CD4-positive, CD25-positive, alpha-beta regulatory T cell (primary cell): Measurements from ENCODE around the gene IGFALS. TPM values are rescaled to one million over a fixed set of nuclear protein-coding genes. Genes with fewer than 3 reads are reported as not detected.

Source experiments
- ATAC-seq, 2 donors: fragments of 150-1000 bp; cut with Tn5 transposase; one replicate each; pipeline ENCODE4 v1.10.0; 2021; ENCODE audit warnings: low read depth in 2 of 2, moderate number of reproducible peaks in 2 of 2, moderate library complexity in 1 of 2
- DNase-seq, 3 donors: peaks; one replicate each; pipeline versions ENCODE4 v3.0.0 to v3.0.0-alpha.2; 2012 to 2022; ENCODE audit warnings: mixed read lengths in 1 of 3
- H3K27ac ChIP-seq: one replicate; pipeline ENCODE4 v1.7.0; 2013; ENCODE audit warnings: mild to moderate bottlenecking, low read length; ENCODE audit not compliant: insufficient read depth, poor library complexity, severe bottlenecking
- H3K27me3 ChIP-seq: one replicate; pipeline ENCODE4 v1.7.0; 2013; ENCODE audit warnings: low read length; ENCODE audit not compliant: control insufficient read depth, insufficient read depth
- H3K36me3 ChIP-seq: one replicate; pipeline ENCODE4 v1.7.0; 2013; ENCODE audit warnings: mild to moderate bottlenecking, low read length, moderate library complexity; ENCODE audit not compliant: control insufficient read depth, insufficient read depth
- H3K4me1 ChIP-seq: 2 replicates; pipeline ENCODE4 v1.7.0; 2013; ENCODE audit warnings: mild to moderate bottlenecking, low read length; ENCODE audit not compliant: insufficient read depth, control insufficient read depth, poor library complexity, severe bottlenecking
- H3K4me3 ChIP-seq: one replicate; pipeline ENCODE4 v1.7.0; 2013; ENCODE audit warnings: low read depth, mild to moderate bottlenecking, low read length, moderate library complexity
- H3K9me3 ChIP-seq, 2 experiments: 1 replicate in 1 of 2; 2 replicates in 1 of 2; pipeline ENCODE4 v1.7.0; 2013; ENCODE audit warnings: low read length in 2 of 2, mild to moderate bottlenecking in 1 of 2, moderate library complexity in 1 of 2; ENCODE audit not compliant: control insufficient read depth in 2 of 2
- H3K27ac Mint-ChIP-seq, 3 donors: one replicate each; pipeline ENCODE4 v1.8.0; 2020 to 2022; ENCODE audit warnings: mild to moderate bottlenecking in 3 of 3, mixed read lengths in 3 of 3, moderate library complexity in 2 of 3
- H3K27me3 Mint-ChIP-seq: one replicate; pipeline ENCODE4 v1.8.0; 2022; ENCODE audit warnings: mild to moderate bottlenecking, mixed read lengths
- H3K36me3 Mint-ChIP-seq: one replicate; pipeline ENCODE4 v1.8.0; 2020; ENCODE audit warnings: mixed read lengths
- H3K4me1 Mint-ChIP-seq, 4 donors: one replicate each; pipeline ENCODE4 v1.8.0; 2020 to 2022; ENCODE audit warnings: mixed read lengths in 4 of 4, mild to moderate bottlenecking in 1 of 4
- H3K4me3 Mint-ChIP-seq, 4 donors: one replicate each; pipeline ENCODE4 v1.8.0; 2020 to 2022; ENCODE audit warnings: mild to moderate bottlenecking in 4 of 4, mixed read lengths in 4 of 4, moderate library complexity in 3 of 4
- H3K9me3 Mint-ChIP-seq, 7 donors: one replicate each; pipeline ENCODE4 v1.8.0; 2020 to 2022; ENCODE audit warnings: mixed read lengths in 7 of 7, mild to moderate bottlenecking in 3 of 7, moderate library complexity in 2 of 7
- polyA plus RNA-seq, 4 donors: library from polyadenylated mRNA; unstranded; fragments of 300-500 nt; fragmentation: Illumina TruSeq; gene quantifications; one replicate each; pipeline ENCODE4 v1.2.3, GENCODE V29; 2021
- total RNA-seq: library from RNA; stranded (reverse); gene quantifications from one replicate; pipeline ENCODE4 v1.2.3, GENCODE V29; 2022

Gene IGFALS
- total RNA-seq = 0.84 TPM
- polyA plus RNA-seq = under 1 TPM in 1 of 4 donors, not detected in 3; 0.24 TPM

DNA sequence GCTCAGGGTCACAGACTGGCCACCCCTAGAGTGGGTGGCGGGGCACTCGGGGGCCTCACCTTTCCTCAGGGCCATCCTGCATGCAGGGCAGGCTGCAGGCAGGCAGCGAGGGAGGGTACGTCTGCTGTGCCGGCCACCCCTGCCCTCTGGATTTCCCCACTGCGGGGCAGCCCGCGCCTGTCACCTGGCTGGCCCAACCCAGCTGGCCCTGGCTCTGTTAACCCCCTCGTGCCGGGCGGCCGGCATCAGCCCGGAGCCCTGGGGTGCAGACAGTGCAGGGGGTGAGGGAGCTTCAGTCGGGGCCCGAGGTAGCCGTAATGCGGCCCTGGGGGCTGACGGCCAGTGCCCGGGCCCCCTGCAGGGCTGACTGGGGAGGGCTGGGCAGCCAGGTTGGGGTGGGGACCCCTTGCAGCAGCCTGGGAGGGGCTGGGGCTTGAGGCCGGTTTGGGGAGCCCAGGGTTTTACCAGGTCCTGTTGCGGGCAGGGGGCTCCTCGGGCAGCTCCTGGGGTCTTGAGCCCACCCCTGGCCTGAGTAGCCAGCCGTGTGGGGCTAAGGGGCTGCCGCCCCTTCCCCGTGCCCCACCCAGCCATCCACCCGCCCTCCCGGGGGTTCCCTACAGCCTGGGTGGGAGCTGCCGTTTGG, at the start of gene IGFALS:
IGFALS (minus strand) TSS at position 128 of the 643 bp plus-strand sequence; CDS start at position 75, 53 bp downstream.
- Histone ChIP-seq H3K27ac (no peak within 1 kb of the TSS), H3K36me3 (peaks cover 3% of the 10 kb centered on the region), H3K9me3 (peaks cover 0 to 7% of the 10 kb centered on the region in 2 experiments), H3K4me3 (no peak within 1 kb of the TSS), H3K27me3 (no peaks in the 10 kb centered on the region), H3K4me1 (no peaks in the 10 kb centered on the region)
- Mint-ChIP-seq H3K4me1 (peaks cover 0 to 4% (median under 1%) of the 10 kb centered on the region in 4 donors), H3K9me3 (peaks cover 0 to 6% (median 0%) of the 10 kb centered on the region in 7 donors), H3K27ac (no peak within 1 kb of the TSS), H3K36me3 (peaks cover 4% of the 10 kb centered on the region), H3K27me3 (no peaks in the 10 kb centered on the region), H3K4me3 (no peak within 1 kb of the TSS)
- ATAC-seq (no peak), DNase-seq (no peak)

DNA sequence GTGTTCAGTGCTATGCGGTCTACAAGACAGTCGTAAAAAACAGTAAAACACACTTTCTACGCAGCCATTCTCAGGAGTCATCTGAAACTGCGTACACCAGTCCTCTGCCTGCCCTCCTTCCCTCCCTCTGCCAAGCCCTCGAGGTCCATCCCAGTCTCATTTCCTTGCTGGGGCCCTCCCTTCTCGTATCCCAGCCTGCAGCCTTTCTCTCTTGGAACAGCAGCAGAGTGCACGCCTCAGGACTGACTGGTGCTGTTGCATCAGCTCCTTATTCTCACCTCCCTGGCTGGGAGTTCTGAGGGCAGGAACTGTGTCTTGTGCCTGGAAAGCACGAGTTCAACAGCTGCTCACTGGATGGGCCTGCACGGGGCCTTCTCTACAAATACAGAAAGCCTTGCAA, 46.0 kb upstream of the IGFALS start:
- Histone ChIP-seq H3K36me3 (no peaks in the 10 kb centered on the region), H3K4me3 (no peak overlapping the region), H3K27ac (no peak overlapping the region), H3K9me3 (no peaks in the 10 kb centered on the region), H3K27me3 (no peaks in the 10 kb centered on the region), H3K4me1 (no peaks in the 10 kb centered on the region)
- Mint-ChIP-seq H3K9me3 (no peaks in the 10 kb centered on the region), H3K4me1 (no peaks in the 10 kb centered on the region), H3K36me3 (no peaks in the 10 kb centered on the region), H3K27me3 (no peaks in the 10 kb centered on the region), H3K4me3 (no peak overlapping the region), H3K27ac (no peak overlapping the region)
- no peak for ATAC-seq
- DNase-seq = no peak

DNA sequence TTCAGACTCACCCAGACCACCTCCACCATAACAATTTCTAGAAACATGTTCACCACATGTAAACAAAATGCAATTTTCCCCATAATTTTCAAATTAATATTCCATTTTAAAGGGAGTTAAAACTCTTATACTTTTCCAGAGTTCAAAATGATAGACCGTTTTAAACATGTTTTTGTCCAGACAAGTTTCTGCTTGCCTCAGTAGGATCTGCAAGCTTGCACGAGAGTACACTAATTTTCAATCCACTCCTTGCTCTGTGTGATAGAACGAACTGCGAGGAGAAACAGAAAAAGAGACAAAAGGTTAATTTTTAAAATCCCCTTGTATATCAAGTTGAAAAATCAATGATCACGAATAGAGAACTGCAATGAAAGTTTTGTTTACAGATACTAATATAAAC, 40.6 kb upstream of the IGFALS start:
- H3K4me1 ChIP-seq = peaks cover 5% of the 10 kb centered on the region
- H3K4me3 ChIP-seq = no peak overlapping the region
- no peaks in the 10 kb centered on the region for H3K27me3 Mint-ChIP-seq
- no peaks in the 10 kb centered on the region for H3K27me3 ChIP-seq
- H3K9me3 Mint-ChIP-seq = no peaks in the 10 kb centered on the region
- H3K27ac ChIP-seq = no peak overlapping the region
- H3K4me3 Mint-ChIP-seq = no peak overlapping the region
- H3K4me1 Mint-ChIP-seq = peaks cover 5 to 17% (median 6%) of the 10 kb centered on the region in 4 donors
- peaks cover 6% of the 10 kb centered on the region for H3K36me3 Mint-ChIP-seq
- no peaks in the 10 kb centered on the region for H3K9me3 ChIP-seq
- no peak for ATAC-seq
- no peak for DNase-seq
- no peaks in the 10 kb centered on the region for H3K36me3 ChIP-seq
- H3K27ac Mint-ChIP-seq = no peak overlapping the region

DNA sequence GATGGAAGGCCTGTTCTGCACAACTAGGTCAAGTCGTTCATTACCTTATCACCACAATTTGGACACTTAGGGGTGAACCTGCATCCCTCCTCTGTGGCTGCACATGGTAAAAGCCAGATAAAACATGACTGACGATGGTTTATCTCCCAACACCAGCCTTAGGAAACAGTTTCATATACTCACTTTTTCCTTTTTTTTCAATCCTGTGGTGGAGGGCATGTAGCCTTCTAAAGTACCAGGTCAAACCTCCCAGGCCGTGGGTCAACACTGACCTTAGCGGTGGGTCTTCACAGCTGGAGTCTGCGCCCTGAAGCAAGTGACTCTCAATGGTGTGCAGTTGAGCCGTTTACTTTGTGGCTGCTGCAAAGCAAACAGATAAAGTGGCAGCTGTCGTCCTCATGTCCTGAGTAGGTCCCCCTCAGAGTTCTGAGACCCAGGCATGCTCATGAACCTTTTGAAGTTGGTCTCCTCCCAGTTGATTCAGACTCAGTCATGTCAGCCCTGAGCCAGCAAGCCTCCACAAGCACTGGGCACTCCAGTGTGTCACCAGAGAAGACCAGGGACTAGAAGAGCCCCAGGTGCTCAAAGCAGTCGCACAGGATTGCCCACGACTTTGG, 39.4 kb upstream of the IGFALS start:
- H3K36me3 ChIP-seq = no peaks in the 10 kb centered on the region
- peaks cover 10 to 27% (median 15%) of the 10 kb centered on the region in 4 donors for H3K4me1 Mint-ChIP-seq
- H3K9me3 ChIP-seq = no peaks in the 10 kb centered on the region
- no peaks in the 10 kb centered on the region for H3K27me3 ChIP-seq
- DNase-seq (no peak), ATAC-seq (no peak)
- H3K4me3 ChIP-seq = no peak overlapping the region
- no peak overlapping the region for H3K27ac Mint-ChIP-seq
- H3K27me3 Mint-ChIP-seq = no peaks in the 10 kb centered on the region
- peaks cover 14% of the 10 kb centered on the region for H3K4me1 ChIP-seq
- H3K9me3 Mint-ChIP-seq = no peaks in the 10 kb centered on the region
- peaks cover 6% of the 10 kb centered on the region for H3K36me3 Mint-ChIP-seq
- H3K4me3 Mint-ChIP-seq = no peak overlapping the region
- no peak overlapping the region for H3K27ac ChIP-seq

DNA sequence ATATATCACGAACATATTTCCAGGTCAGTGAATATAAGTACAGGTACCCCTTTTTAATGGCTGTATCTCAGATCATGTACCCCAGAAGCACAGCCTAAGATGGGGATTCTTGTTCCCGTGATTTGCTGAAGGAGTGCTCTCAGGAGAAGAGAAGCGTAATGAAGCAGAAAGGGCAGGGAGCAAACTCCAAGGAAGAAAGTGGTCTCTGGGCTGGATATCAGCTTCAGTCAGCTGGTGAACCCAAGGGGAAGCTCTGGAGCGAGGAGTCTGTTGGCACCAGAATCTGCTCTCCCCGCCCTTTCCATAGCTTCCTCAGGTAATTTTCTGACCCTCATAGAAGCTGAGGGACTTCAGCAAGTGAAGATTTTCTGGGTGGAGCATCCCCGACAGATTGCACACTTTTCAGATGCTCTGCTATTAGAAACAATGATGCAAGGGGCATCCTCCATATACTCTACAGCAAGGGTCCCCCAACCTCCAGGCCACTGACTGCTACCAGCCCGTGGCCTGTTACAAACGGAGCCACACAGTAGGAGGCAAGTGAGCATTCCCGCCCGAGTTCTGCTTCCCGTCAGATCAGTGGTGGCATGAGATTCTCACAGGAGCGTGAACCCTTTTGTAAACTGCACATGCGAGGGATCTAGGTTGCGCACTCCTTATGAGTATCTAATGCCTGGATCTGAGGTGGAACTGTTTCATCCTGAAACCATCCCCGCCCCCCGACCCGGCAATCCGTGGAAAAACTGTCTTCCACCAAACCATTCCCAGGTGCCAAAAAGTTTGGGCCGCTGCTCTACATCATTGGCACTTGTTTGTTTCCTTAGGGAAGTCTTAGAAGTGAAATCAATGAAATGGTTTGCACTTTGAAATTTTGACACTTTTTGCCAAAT, 37.9 kb upstream of the IGFALS start:
- Histone ChIP-seq H3K27me3 (no peaks in the 10 kb centered on the region), H3K9me3 (no peaks in the 10 kb centered on the region), H3K36me3 (no peaks in the 10 kb centered on the region), H3K27ac (no peak overlapping the region), H3K4me3 (no peak overlapping the region), H3K4me1 (peaks cover 21% of the 10 kb centered on the region)
- no peak overlapping the region for H3K4me3 Mint-ChIP-seq
- no peak for ATAC-seq
- H3K27ac Mint-ChIP-seq = peak overlapping the region in 1 of 3 donors; percentile 6
- no peak for DNase-seq
- peaks cover 6% of the 10 kb centered on the region for H3K36me3 Mint-ChIP-seq
- H3K27me3 Mint-ChIP-seq = no peaks in the 10 kb centered on the region
- H3K4me1 Mint-ChIP-seq = peaks cover 15 to 31% (median 22%) of the 10 kb centered on the region in 4 donors
- no peaks in the 10 kb centered on the region for H3K9me3 Mint-ChIP-seq

DNA sequence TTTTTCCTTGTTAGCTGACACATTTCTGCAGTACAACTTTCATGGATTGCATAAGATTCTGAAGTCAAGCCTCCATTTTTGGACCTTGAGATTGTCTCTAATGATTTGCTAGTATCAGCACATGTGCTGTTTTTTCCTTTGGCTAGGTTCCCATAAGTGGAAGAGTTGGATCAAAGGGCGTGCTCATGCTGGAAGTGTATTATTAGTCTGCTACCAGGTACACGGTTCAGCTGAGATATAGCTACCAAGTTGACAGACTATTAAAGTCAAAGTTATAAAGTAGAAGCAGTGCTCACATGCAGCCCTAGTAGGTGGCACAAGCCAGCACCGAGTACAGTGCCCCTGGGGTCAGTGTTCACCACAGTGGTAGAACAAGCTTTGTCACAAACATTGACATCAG, 36.7 kb upstream of the IGFALS start:
- no peaks in the 10 kb centered on the region for H3K9me3 ChIP-seq
- Mint-ChIP-seq H3K27me3 (no peaks in the 10 kb centered on the region), H3K4me3 (peak overlapping the region in 2 of 4 donors; percentile 26 to 61), H3K4me1 (peaks cover 15 to 33% (median 24%) of the 10 kb centered on the region in 4 donors), H3K9me3 (no peaks in the 10 kb centered on the region), H3K27ac (no peak overlapping the region), H3K36me3 (peaks cover 6% of the 10 kb centered on the region)
- no peak overlapping the region for H3K4me3 ChIP-seq
- ATAC-seq = no peak
- no peaks in the 10 kb centered on the region for H3K27me3 ChIP-seq
- no peaks in the 10 kb centered on the region for H3K36me3 ChIP-seq
- no peak for DNase-seq
- no peak overlapping the region for H3K27ac ChIP-seq
- peaks cover 29% of the 10 kb centered on the region for H3K4me1 ChIP-seq

DNA sequence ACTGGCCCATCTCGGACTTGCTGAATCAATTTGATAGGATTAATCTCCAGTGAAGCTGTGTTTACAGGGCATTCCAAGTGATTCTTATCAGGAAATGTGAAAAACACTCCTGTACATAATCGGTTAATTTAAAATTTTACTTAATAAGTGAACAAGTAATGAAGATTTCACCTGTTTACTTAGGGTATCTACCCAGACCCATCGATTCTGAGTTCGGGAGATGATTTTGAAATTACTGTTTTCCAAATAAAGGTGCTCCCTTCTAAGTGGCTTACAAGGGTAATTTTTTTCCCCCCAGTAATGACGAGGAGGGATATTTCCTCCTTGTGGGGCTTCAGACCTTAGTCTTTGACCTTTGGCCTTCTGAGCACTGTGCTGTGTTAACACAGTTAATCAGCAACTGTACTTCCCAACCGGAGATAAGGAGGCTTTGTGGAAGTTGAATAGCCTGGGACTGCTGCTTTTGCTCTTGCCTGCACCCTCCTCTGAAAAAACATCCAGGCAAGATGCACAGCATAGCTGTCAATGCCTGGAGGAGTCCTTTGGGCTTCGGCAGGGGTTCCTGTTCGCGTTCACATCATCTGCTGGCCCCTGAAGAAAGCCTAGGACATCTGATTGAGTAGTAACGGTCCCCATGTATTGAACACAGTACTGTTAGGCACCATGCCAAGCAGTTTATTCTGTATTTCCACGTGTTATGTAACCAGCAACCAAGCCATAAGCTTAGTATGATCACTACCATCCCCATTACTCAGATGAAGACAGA, 35.3 kb upstream of the IGFALS start:
- Mint-ChIP-seq H3K36me3 (peaks cover 6% of the 10 kb centered on the region), H3K27me3 (no peaks in the 10 kb centered on the region), H3K4me3 (peak overlapping the region; percentile 50 to 95 (median 79)), H3K9me3 (no peaks in the 10 kb centered on the region), H3K27ac (peak overlapping the region in 2 of 3 donors; percentile 30 to 46), H3K4me1 (peaks cover 18 to 46% (median 32%) of the 10 kb centered on the region in 4 donors)
- H3K27me3 ChIP-seq = no peaks in the 10 kb centered on the region
- no peak for ATAC-seq
- H3K36me3 ChIP-seq = no peaks in the 10 kb centered on the region
- H3K4me3 ChIP-seq = peak overlapping the region; percentile 11
- no peaks in the 10 kb centered on the region for H3K9me3 ChIP-seq
- DNase-seq = no peak
- H3K27ac ChIP-seq = no peak overlapping the region
- peaks cover 41% of the 10 kb centered on the region for H3K4me1 ChIP-seq
